Choroid plexus epithelial cell (primary cell): ENCODE data around the gene FMOD.
A peak's percentile ranks its signal among the peaks of the same experiment; 100 is the strongest.

Experiments used
- DNase-seq: peaks from one replicate; pipeline ENCODE4 v3.0.0-alpha.2; 2010; ENCODE audit warnings: low read depth
- H3K4me3 ChIP-seq: 2 replicates; pipeline ENCODE4 v1.5.1; 2011; ENCODE audit warnings: low read depth, mild to moderate bottlenecking, control low read depth, low read length, moderate library complexity
- TF ChIP-seq, protein P1 (sequence below): conservative IDR thresholded peaks from 2 replicates; pipeline ENCODE4 v1.5.1; 2011; ENCODE audit warnings: low read depth, mild to moderate bottlenecking, control low read depth, inconsistent platforms, low read length, moderate library complexity

FMOD gene

DNA sequence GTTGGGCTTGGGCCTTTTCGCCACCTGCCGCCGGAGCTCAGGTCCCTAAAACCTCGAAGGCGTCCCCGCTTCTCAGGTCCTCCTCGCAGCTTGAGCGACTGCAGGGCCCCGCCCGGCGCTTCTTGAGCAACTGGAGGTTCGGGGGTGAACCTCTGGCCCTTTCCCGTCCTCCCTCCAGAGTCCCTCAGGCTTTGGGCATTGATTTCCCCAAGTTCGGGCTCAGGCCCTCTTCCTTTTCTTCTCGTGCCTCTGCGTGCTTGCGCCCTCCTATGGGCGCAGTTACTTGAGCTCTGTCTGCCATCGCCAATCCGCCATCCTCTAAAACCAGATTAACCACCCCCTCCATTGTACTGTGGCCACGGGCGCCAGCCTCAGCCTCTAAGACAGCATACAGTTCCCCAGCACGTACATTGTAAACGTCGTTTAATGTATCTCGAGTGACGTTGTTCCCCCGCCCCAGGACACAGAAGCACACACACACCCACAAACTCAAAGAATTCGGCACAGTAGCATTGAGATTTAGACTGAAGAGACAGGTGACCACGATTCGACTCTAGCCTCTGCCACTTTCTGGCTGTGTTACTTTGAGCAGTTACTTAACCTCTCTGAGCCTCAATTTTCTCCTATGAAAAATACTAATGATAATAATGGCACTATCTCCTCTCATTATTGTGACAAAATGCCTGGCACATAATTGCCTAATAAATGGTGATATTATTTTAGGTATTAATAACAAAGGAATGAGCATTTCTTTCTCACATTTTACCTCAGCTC is 23.1 kb downstream of the FMOD start:
- TF ChIP-seq, protein P1, sequence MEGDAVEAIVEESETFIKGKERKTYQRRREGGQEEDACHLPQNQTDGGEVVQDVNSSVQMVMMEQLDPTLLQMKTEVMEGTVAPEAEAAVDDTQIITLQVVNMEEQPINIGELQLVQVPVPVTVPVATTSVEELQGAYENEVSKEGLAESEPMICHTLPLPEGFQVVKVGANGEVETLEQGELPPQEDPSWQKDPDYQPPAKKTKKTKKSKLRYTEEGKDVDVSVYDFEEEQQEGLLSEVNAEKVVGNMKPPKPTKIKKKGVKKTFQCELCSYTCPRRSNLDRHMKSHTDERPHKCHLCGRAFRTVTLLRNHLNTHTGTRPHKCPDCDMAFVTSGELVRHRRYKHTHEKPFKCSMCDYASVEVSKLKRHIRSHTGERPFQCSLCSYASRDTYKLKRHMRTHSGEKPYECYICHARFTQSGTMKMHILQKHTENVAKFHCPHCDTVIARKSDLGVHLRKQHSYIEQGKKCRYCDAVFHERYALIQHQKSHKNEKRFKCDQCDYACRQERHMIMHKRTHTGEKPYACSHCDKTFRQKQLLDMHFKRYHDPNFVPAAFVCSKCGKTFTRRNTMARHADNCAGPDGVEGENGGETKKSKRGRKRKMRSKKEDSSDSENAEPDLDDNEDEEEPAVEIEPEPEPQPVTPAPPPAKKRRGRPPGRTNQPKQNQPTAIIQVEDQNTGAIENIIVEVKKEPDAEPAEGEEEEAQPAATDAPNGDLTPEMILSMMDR, result peak; percentile 59
- DNase-seq, result peak; percentile 48
- peak overlapping the region; percentile 49 for H3K4me3 ChIP-seq

DNA sequence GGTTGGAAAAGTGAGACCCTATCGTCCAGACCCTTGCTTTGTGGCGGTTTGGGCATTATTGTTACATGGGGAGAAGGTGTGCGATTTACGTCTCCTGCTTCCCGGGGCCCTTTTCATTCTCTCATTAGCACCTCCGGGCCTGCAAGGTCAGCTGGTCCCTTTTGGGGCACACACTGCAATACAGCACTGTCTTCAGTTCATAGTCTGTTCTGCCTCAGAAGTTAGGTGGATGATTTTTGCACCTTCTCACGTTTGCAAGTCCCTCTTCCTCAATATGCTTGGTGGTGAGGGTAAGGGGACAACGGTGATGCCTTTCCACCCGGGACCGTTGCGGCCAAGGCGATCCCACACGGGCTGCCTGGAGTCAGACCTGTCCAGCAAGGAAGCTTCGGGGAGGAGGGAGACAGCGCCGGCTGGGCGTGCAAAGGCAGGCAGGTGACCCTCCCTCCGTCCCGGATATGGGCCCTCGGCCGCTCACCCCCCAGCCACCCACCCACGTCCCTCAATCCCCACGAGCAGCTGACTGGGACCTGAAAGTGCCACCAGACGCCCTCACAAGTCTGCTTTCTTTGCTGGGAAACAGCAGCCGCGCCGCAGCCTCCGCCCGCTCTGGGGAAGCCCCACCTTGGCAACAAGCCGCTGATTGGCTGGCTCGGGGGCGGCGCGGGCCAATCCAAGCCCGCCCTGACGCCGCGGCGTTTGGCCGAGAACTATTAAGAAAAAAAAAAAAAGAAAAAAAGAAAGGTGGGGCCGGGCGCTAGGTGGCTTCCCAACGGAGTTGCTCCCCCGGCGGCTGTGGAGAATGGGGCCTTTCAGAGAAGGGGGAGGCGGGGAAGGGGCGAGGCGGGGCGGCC is 23.9 kb downstream of the FMOD start:
- DNase-seq, result peak; percentile 89
- TF ChIP-seq, protein P1, result no peak
- H3K4me3 ChIP-seq, result peak overlapping the region; percentile 59

DNA sequence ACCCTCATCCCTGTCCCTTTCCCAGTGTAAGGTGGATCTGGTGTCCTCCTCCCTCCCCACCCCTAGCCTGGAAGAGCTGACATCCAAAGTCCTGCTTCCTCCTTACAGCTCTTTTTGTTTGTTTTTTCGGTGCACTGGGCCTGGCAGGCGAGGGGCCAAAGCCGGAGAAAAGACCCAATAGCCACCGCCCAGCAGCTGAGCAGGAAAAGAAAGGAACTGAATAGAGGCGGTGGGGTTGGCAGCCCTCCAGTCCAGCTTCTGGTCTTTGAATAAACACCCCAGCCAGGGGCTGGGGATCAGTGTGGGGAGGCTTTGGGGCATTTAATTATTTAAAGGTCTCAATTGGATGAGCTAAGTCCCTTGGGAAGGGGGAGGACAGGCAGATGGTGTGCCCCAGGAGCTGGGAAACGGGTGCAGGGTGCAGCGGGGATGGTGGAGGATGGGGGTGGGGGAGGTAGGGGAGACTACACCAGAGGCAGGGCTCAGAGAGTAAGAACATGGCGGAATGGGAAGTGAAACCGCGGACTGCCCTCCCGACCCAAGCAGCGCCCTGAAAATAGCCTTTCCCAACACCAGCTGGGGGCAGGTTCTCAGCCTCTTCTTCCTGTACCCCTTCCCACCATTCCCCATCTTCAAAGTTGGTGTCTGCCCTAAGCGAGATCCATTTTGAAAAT is 25.4 kb downstream of the FMOD start:
- TF ChIP-seq, protein P1, result no peak
- no peak overlapping the region for H3K4me3 ChIP-seq
- no peak for DNase-seq

DNA sequence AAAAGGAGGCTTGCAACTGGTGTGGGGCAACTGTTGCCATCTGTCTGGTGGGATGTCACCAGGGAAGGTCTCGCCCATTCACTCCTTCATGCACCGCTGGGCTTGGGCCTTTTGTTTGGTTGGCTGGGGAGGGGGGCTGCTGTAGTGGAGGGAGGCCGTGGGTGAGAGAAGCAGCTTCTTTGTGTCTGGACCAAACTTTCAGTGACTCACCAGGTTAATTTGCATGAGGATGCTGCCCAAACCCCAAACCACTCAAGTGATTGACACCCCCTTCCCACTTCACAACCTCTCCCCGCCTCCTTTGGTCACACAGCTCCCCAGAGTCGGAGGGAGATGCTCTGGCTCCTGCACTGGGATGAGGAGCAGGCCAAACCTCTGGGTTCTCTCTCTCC is 25.9 kb downstream of the FMOD start:
- no peak overlapping the region for H3K4me3 ChIP-seq
- TF ChIP-seq, protein P1, result no peak

DNA sequence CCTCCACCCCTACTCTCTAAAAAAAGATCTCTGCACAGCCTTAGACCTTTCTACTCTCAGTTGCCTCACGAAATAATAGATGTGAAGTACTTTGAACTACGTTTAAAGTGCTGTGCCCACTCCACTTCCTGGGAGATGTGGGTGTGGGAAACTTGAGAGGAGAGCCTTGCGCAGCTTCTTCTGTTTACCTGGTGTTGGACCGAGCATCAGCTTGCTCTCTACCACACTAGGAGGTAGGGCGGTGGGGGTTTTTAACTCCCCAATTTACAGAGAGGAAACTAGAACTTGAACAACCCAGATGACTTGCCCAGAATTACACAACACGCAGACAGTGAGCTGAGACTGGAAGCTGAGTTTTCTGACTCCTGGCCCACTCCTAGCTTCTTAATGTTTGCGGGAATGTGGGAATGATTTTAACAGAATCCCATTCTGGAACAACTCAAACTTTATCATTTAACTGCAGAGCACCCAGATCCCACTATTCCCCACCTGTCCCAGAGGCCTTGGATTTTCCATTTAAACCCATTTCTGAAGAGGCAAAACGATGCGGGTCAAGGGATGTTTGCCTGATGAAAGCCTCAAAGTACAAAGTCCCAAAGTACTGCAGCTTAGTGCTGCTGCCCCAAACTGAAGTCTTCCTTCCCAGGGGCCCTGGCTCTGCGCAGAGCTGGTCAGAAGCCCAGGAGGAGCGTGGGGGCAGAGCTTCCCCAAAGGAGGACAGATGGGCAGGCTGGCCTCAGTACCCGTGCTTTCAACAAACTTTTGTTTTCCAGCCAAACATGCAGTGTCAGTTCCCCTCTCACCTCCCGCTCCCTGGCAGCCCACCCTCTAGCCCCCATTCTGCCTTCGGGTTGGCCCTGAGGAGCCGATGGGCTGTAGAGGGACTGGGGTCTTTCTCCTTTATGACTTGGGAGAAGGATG is 26.6 kb downstream of the FMOD start:
- DNase-seq, result no peak
- no peak overlapping the region for H3K4me3 ChIP-seq
- TF ChIP-seq, protein P1, result no peak

More for the DNA sequence above, 25.9 kb downstream of the FMOD start:
- no peak for DNase-seq

DNA sequence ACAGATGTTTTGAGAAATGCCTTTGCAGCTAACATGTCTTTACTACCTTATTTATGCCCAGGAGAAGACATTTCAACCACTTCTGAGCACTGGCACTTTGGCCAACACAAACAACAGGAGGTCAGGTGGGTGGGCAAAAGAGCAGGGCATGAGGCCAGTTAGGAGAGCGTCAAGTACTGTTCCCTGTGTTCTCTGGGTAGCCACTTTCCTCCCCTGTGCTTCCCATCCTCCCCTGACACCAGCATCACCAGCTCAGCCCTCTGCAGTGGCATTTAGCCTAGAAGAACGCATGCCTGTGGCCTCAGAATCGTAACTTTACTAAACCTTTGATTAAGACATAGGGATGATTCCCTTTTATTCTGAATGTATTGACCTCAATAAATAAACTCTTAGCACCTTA is 27.3 kb downstream of the FMOD start:
- no peak overlapping the region for H3K4me3 ChIP-seq
- TF ChIP-seq, protein P1, result no peak

More for the DNA sequence above, 27.3 kb downstream of the FMOD start:
- DNase-seq, result no peak
